H9 (cell line): ENCODE measurements around the gene TSKU. TPM values are rescaled to one million over a fixed set of nuclear protein-coding genes. Genes with fewer than 3 reads are reported as not detected.

ENCODE experiments used
- DNase-seq: peaks from one replicate; pipeline ENCODE4 v3.0.0-alpha.2; 2017
- H2AFZ ChIP-seq: one replicate; pipeline ENCODE4 v1.6.1; 2013; ENCODE audit warnings: mild to moderate bottlenecking, low read length, control low read depth, moderate library complexity
- H2AK5ac ChIP-seq: 2 replicates; pipeline ENCODE4 v1.6.1; 2013; ENCODE audit warnings: low read length, control low read depth, mixed read lengths; ENCODE audit not compliant: insufficient read length
- H2BK120ac ChIP-seq: one replicate; pipeline ENCODE4 v1.6.1; 2013; ENCODE audit warnings: low read depth, mild to moderate bottlenecking, low read length, control low read depth, inconsistent platforms; ENCODE audit not compliant: poor library complexity, severe bottlenecking
- H2BK12ac ChIP-seq: 2 replicates; pipeline ENCODE4 v1.6.1; 2013; ENCODE audit warnings: low read length, control low read depth, mixed read lengths, low read depth; ENCODE audit not compliant: insufficient read length
- H2BK15ac ChIP-seq: 2 replicates; pipeline ENCODE4 v1.6.1; 2013; ENCODE audit warnings: low read depth, low read length, control low read depth
- H2BK20ac ChIP-seq: one replicate; pipeline ENCODE4 v1.6.1; 2013; ENCODE audit warnings: low read depth, mild to moderate bottlenecking, low read length, control low read depth, inconsistent platforms; ENCODE audit not compliant: poor library complexity, severe bottlenecking
- H2BK5ac ChIP-seq: 2 replicates; pipeline ENCODE4 v1.6.1; 2013; ENCODE audit warnings: low read length, control low read depth, mixed read lengths; ENCODE audit not compliant: insufficient read length
- H3K14ac ChIP-seq: 2 replicates; pipeline ENCODE4 v1.6.1; 2013; ENCODE audit warnings: low read length, control low read depth; ENCODE audit not compliant: insufficient read depth
- H3K18ac ChIP-seq: 2 replicates; pipeline ENCODE4 v1.6.1; 2013; ENCODE audit warnings: low read depth, mild to moderate bottlenecking, mixed read lengths, low read length, control low read depth; ENCODE audit not compliant: insufficient read length
- H3K23ac ChIP-seq: 2 replicates; pipeline ENCODE4 v1.6.1; 2013; ENCODE audit warnings: low read length, control low read depth, mixed read lengths, low read depth; ENCODE audit not compliant: insufficient read length
- H3K23me2 ChIP-seq: 2 replicates; pipeline ENCODE4 v1.6.1; 2013; ENCODE audit warnings: low read depth, mild to moderate bottlenecking, mixed read lengths, low read length, control low read depth; ENCODE audit not compliant: insufficient read length, poor library complexity, severe bottlenecking
- H3K27ac ChIP-seq: 2 replicates; pipeline ENCODE4 v1.5.1; 2013; ENCODE audit warnings: low read length, control low read depth, mixed read lengths, low read depth; ENCODE audit not compliant: insufficient read length
- H3K27me3 ChIP-seq: 2 replicates; pipeline ENCODE4 v1.6.1; 2013; ENCODE audit warnings: low read length, control low read depth, inconsistent platforms; ENCODE audit not compliant: insufficient read depth
- H3K4ac ChIP-seq: 2 replicates; pipeline ENCODE4 v1.6.1; 2013; ENCODE audit warnings: low read depth, mild to moderate bottlenecking, control low read depth, inconsistent platforms, low read length, moderate library complexity
- H3K4me1 ChIP-seq: 2 replicates; pipeline ENCODE4 v1.6.1; 2013; ENCODE audit warnings: low read length, control low read depth, inconsistent platforms; ENCODE audit not compliant: insufficient read depth
- H3K4me2 ChIP-seq: 2 replicates; pipeline ENCODE4 v1.6.1; 2013; ENCODE audit warnings: low read length, control low read depth, mixed read lengths; ENCODE audit not compliant: insufficient read length, insufficient read depth
- H3K56ac ChIP-seq: 2 replicates; pipeline ENCODE4 v1.6.1; 2013; ENCODE audit warnings: low read depth, mild to moderate bottlenecking, mixed read lengths, low read length, control low read depth; ENCODE audit not compliant: insufficient read length
- H3K79me1 ChIP-seq: 2 replicates; pipeline ENCODE4 v1.6.1; 2013; ENCODE audit warnings: low read depth, mild to moderate bottlenecking, moderate library complexity, low read length, control low read depth, inconsistent platforms; ENCODE audit not compliant: insufficient read depth, poor library complexity, severe bottlenecking
- H3K79me2 ChIP-seq: 2 replicates; pipeline ENCODE4 v1.6.1; 2013; ENCODE audit warnings: low read length, control low read depth, inconsistent platforms; ENCODE audit not compliant: insufficient read depth
- H3K9ac ChIP-seq: 2 replicates; pipeline ENCODE4 v1.6.1; 2013; ENCODE audit warnings: low read length, control low read depth, mixed read lengths; ENCODE audit not compliant: insufficient read length; ENCODE audit errors: extremely low read depth
- H3K9me3 ChIP-seq: one replicate; pipeline ENCODE4 v1.6.1; 2013; ENCODE audit warnings: low read depth, low read length, inconsistent platforms; ENCODE audit not compliant: control insufficient read depth
- H3T11ph ChIP-seq: one replicate; pipeline ENCODE4 v1.6.1; 2013; ENCODE audit warnings: mild to moderate bottlenecking, low read length, control low read depth, inconsistent platforms
- H4K20me1 ChIP-seq: one replicate; pipeline ENCODE4 v1.6.1; 2013; ENCODE audit not compliant: control insufficient read depth, insufficient read length, insufficient read depth
- H4K5ac ChIP-seq: 2 replicates; pipeline ENCODE4 v1.6.1; 2013; ENCODE audit warnings: low read depth, mild to moderate bottlenecking, mixed read lengths, low read length, control low read depth; ENCODE audit not compliant: insufficient read length
- H4K8ac ChIP-seq: replicated peaks from 2 replicates; pipeline ENCODE4 v1.6.1; 2013; ENCODE audit warnings: low read length, control low read depth, mixed read lengths, low read depth; ENCODE audit not compliant: insufficient read length
- H4K91ac ChIP-seq: 2 replicates; pipeline ENCODE4 v1.6.1; 2013; ENCODE audit warnings: low read depth, mild to moderate bottlenecking, moderate library complexity, mixed read lengths, low read length, control low read depth; ENCODE audit not compliant: insufficient read length
- H3K27ac Mint-ChIP-seq, 3 experiments: 2 replicates in 2 of 3; 3 replicates in 1 of 3; pipeline ENCODE4 v1.8.0; 2020 to 2021; ENCODE audit warnings: mixed read lengths in 3 of 3, mild to moderate bottlenecking in 1 of 3, moderate library complexity in 1 of 3
- H3K27me3 Mint-ChIP-seq: 2 replicates; pipeline ENCODE4 v1.8.0; 2021; ENCODE audit warnings: low read depth, mild to moderate bottlenecking, moderate library complexity, mixed read lengths
- H3K36me3 Mint-ChIP-seq, 3 experiments: 2 replicates in 2 of 3; 3 replicates in 1 of 3; pipeline ENCODE4 v1.8.0; 2020 to 2021; ENCODE audit warnings: low read depth in 3 of 3, mixed read lengths in 3 of 3; ENCODE audit not compliant: insufficient read depth in 1 of 3
- H3K4me1 Mint-ChIP-seq, 2 experiments: 2 replicates each; pipeline ENCODE4 v1.8.0; 2020; ENCODE audit warnings: mixed read lengths in 2 of 2
- H3K4me3 Mint-ChIP-seq, 2 experiments: 2 replicates in 1 of 2; 3 replicates in 1 of 2; pipeline ENCODE4 v1.8.0; 2020 to 2021; ENCODE audit warnings: mild to moderate bottlenecking in 2 of 2, mixed read lengths in 2 of 2, moderate library complexity in 1 of 2
- H3K9me3 Mint-ChIP-seq, 2 experiments: 2 replicates in 1 of 2; 3 replicates in 1 of 2; pipeline ENCODE4 v1.8.0; 2020; ENCODE audit warnings: mild to moderate bottlenecking in 2 of 2, mixed read lengths in 2 of 2, moderate library complexity in 1 of 2
- WGBS: extraction: QIAGEN DNeasy Blood & Tissue Kit; methylation state at CpG from one replicate; pipeline ENCODE4 v1.1.7; 2013; ENCODE audit warnings: missing lambda C conversion rate, low lambda C conversion rate, mixed read lengths; ENCODE audit not compliant: insufficient read length; ENCODE audit errors: extremely low coverage; 5-methylcytosine and 5-hydroxymethylcytosine counted together
- total RNA-seq: library from RNA; stranded (reverse); gene quantifications from 2 replicates; pipeline ENCODE4 v1.2.1, GENCODE V29; 2021
- TF ChIP-seq, protein P1 (sequence below): fragments of 200-600 bp; sonication (generic); conservative IDR thresholded peaks from 3 replicates; pipeline ENCODE4 v1.8.0; 2021; ENCODE audit warnings: antibody characterized with exemption, mild to moderate bottlenecking

The TSKU gene
- total RNA-seq, 1 experiment from 2014 or later = 25.4 TPM

DNA sequence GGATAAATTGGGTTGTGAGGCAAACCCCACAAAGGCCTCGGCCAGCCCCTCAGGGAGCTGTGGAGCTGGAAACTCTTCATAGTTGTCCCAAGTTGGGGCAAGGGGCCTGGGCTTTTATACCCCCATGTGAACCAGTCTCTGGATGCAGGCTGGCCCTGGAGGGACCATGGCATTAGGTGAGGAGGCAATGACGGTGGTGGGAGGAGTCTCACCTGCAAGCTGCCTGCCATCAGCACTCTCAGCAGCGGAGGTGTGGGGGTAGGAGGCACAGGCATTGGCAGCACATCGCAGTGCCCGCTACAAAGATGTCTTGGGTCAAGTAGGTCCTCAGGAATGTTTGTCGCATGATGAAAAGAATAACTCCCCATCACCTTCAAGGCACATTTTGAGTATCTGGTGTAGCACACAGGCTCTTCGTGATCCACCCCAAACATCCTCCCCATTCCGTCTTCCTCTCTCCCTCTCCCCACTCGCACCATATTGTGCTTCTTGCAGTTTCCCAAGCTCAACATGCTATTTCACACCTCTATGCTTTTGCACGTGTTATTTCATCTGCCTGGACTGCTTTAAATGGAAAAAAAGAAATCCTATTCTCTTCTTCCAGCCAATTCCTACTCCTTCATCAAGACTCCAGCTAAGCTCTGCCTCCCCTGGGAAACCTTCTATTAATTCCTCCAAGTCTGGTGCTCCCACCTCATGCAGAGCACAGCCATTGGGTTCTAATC lies 18.1 kb upstream of the TSKU start:
- no peak overlapping the region for H3K18ac ChIP-seq
- no peak overlapping the region for H4K91ac ChIP-seq
- no peak overlapping the region for H2BK20ac ChIP-seq
- H3K14ac ChIP-seq = no peak overlapping the region
- Mint-ChIP-seq H3K4me3 (no peak overlapping the region), H3K4me1 (peaks cover 50 to 53% of the 10 kb centered on the region in 2 experiments), H3K27me3 (peaks cover 38% of the 10 kb centered on the region), H3K9me3 (no peaks in the 10 kb centered on the region), H3K27ac (no peak overlapping the region), H3K36me3 (no peaks in the 10 kb centered on the region)
- no peak overlapping the region for H2BK15ac ChIP-seq
- H3K9me3 ChIP-seq = no peaks in the 10 kb centered on the region
- no peak overlapping the region for H3K23ac ChIP-seq
- H3K23me2 ChIP-seq = no peaks in the 10 kb centered on the region
- H2BK12ac ChIP-seq = no peak overlapping the region
- no peak overlapping the region for H3K56ac ChIP-seq
- no peak overlapping the region for H2BK120ac ChIP-seq
- H2AK5ac ChIP-seq = no peak overlapping the region
- no peaks in the 10 kb centered on the region for H3K79me2 ChIP-seq
- TF ChIP-seq, protein P1, sequence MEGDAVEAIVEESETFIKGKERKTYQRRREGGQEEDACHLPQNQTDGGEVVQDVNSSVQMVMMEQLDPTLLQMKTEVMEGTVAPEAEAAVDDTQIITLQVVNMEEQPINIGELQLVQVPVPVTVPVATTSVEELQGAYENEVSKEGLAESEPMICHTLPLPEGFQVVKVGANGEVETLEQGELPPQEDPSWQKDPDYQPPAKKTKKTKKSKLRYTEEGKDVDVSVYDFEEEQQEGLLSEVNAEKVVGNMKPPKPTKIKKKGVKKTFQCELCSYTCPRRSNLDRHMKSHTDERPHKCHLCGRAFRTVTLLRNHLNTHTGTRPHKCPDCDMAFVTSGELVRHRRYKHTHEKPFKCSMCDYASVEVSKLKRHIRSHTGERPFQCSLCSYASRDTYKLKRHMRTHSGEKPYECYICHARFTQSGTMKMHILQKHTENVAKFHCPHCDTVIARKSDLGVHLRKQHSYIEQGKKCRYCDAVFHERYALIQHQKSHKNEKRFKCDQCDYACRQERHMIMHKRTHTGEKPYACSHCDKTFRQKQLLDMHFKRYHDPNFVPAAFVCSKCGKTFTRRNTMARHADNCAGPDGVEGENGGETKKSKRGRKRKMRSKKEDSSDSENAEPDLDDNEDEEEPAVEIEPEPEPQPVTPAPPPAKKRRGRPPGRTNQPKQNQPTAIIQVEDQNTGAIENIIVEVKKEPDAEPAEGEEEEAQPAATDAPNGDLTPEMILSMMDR = no peak
- WGBS = no CpG with 5 or more reads among the region's 10 CpGs
- H3K4me2 ChIP-seq = no peak overlapping the region
- no peaks in the 10 kb centered on the region for H3K27me3 ChIP-seq
- H4K8ac ChIP-seq = no peak overlapping the region
- no peak overlapping the region for H2AFZ ChIP-seq
- no peak overlapping the region for H3K4ac ChIP-seq
- no peak overlapping the region for H3T11ph ChIP-seq
- H3K9ac ChIP-seq = no peak overlapping the region
- no peak overlapping the region for H4K5ac ChIP-seq
- no peaks in the 10 kb centered on the region for H3K79me1 ChIP-seq
- H2BK5ac ChIP-seq = no peak overlapping the region
- H3K27ac ChIP-seq = no peak overlapping the region
- H4K20me1 ChIP-seq = no peaks in the 10 kb centered on the region
- DNase-seq = no peak
- peaks cover 2% of the 10 kb centered on the region for H3K4me1 ChIP-seq
